ENCODE results near the gene FAM168A.

GRCh38 chr11:73518195-73518594 lies 79.7 kb downstream of the FAM168A start:
- no peak for TF ChIP-seq KDM4A (IDR thresholded peaks at IDR 0.05; ENCODE audit: low read depth, low read length, severe bottlenecking)
- TF ChIP-seq, protein P1, sequence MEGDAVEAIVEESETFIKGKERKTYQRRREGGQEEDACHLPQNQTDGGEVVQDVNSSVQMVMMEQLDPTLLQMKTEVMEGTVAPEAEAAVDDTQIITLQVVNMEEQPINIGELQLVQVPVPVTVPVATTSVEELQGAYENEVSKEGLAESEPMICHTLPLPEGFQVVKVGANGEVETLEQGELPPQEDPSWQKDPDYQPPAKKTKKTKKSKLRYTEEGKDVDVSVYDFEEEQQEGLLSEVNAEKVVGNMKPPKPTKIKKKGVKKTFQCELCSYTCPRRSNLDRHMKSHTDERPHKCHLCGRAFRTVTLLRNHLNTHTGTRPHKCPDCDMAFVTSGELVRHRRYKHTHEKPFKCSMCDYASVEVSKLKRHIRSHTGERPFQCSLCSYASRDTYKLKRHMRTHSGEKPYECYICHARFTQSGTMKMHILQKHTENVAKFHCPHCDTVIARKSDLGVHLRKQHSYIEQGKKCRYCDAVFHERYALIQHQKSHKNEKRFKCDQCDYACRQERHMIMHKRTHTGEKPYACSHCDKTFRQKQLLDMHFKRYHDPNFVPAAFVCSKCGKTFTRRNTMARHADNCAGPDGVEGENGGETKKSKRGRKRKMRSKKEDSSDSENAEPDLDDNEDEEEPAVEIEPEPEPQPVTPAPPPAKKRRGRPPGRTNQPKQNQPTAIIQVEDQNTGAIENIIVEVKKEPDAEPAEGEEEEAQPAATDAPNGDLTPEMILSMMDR (IDR thresholded peaks at IDR 0.05; ENCODE audit: control extremely low read depth in 1 of 3, insufficient read depth in 1 of 3, low read depth in 1 of 3, low read length in 3 of 3): no peak

Data from H1 (cell line).